Body of pancreas (tissue), 4 donors: ENCODE measurements around the gene SERINC3. TPM values are rescaled to one million over a fixed set of nuclear protein-coding genes. Genes with fewer than 3 reads are reported as not detected.

Source experiments
- ATAC-seq: fragments of 150-250 bp; one replicate; pipeline ENCODE4 v1.9.1; 2016
- DNase-seq, 4 donors: peaks; one replicate each; pipeline ENCODE4 v3.0.0-alpha.2; 2019
- H3K27ac ChIP-seq, 4 donors: fragments of 200-600 bp; sonication (generic); 1 replicate in 3 of 4; 2 replicates in 1 of 4; pipeline versions ENCODE4 v1.5.1 to v1.6.1; 2016 to 2019; ENCODE audit warnings: mild to moderate bottlenecking in 1 of 4, mixed read lengths in 1 of 4, moderate library complexity in 1 of 4
- H3K27me3 ChIP-seq, 2 donors: fragments of 200-600 bp; sonication (generic); one replicate each; pipeline ENCODE4 v1.6.0; 2016; ENCODE audit warnings: mild to moderate bottlenecking in 1 of 2
- H3K36me3 ChIP-seq, 2 donors: fragments of 200-600 bp; sonication (generic); replicated peaks in 1 of 2; 2 replicates each; pipeline ENCODE4 v1.5.1; 2016; ENCODE audit warnings: low read depth in 2 of 2; ENCODE audit not compliant: insufficient read depth in 1 of 2
- H3K4me1 ChIP-seq: fragments of 200-600 bp; sonication (generic); one replicate; pipeline ENCODE4 v1.6.0; 2016
- H3K4me3 ChIP-seq, 2 donors: fragments of 200-600 bp; sonication (generic); 1 replicate in 1 of 2; 2 replicates in 1 of 2; pipeline ENCODE4 v1.5.1; 2016 to 2019
- H3K9me3 ChIP-seq, 3 donors: fragments of 200-600 bp; sonication (generic); 1 replicate in 2 of 3; 2 replicates in 1 of 3; pipeline ENCODE4 v1.5.1; 2016
- POLR2A ChIP-seq, 3 donors: fragments of 450-650 bp; IDR thresholded peaks; one replicate each; pipeline ENCODE4 v1.6.1; 2016; ENCODE audit warnings: antibody characterized with exemption in 3 of 3, mild to moderate bottlenecking in 2 of 3
- WGBS, 2 donors: methylation state at CpG; one replicate each; pipeline ENCODE4 v1.1.5; 2017; 5-methylcytosine and 5-hydroxymethylcytosine counted together
- intact Hi-C: fragments of 100-400 bp; cut with DNase I; formaldehyde crosslinking; loops from one replicate; pipeline ENCODE4 v1.15.1; 2023
- total RNA-seq, 2 donors: library from RNA; depleted of rRNA; stranded (reverse); fragments of >200 nt; gene quantifications; one replicate each; pipeline ENCODE4 v1.1.0, GENCODE V29; 2016
- TF ChIP-seq, protein P1 (sequence below), 7 experiments: fragments of 450-650 bp in 4 of 7; fragments of 200-600 bp in 3 of 7; sonication (generic) in 3 of 7; IDR thresholded peaks; one replicate each; pipeline ENCODE4 v1.5.1; 2016 to 2019; ENCODE audit warnings: antibody characterized with exemption in 7 of 7

The SERINC3 gene
- total RNA-seq, 2 donors from 2014 or later = 28.3 to 36.3 TPM

GRCh38 chr20:44457016-44457415 is 64.9 kb downstream of the SERINC3 start:
- no peak for TF ChIP-seq POLR2A (IDR thresholded peaks at IDR 0.05)
- TF ChIP-seq, protein P1, sequence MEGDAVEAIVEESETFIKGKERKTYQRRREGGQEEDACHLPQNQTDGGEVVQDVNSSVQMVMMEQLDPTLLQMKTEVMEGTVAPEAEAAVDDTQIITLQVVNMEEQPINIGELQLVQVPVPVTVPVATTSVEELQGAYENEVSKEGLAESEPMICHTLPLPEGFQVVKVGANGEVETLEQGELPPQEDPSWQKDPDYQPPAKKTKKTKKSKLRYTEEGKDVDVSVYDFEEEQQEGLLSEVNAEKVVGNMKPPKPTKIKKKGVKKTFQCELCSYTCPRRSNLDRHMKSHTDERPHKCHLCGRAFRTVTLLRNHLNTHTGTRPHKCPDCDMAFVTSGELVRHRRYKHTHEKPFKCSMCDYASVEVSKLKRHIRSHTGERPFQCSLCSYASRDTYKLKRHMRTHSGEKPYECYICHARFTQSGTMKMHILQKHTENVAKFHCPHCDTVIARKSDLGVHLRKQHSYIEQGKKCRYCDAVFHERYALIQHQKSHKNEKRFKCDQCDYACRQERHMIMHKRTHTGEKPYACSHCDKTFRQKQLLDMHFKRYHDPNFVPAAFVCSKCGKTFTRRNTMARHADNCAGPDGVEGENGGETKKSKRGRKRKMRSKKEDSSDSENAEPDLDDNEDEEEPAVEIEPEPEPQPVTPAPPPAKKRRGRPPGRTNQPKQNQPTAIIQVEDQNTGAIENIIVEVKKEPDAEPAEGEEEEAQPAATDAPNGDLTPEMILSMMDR (IDR thresholded peaks at IDR 0.05) = no peak
- DNase-seq (no peak), ATAC-seq (no peak)
- Histone ChIP-seq H3K27ac (no peak overlapping the region), H3K27me3 (no peaks in the 10 kb centered on the region), H3K4me1 (peaks cover 13% of the 10 kb centered on the region), H3K9me3 (no peaks in the 10 kb centered on the region), H3K4me3 (no peak overlapping the region), H3K36me3 (no peaks in the 10 kb centered on the region)
- intact Hi-C loops = no loop called here
- 60 to 63% methylated on average over 6 of the region's 6 CpGs for WGBS, 2 donors

GRCh38 chr20:44456611-44457010 is 65.3 kb downstream of the SERINC3 start:
- no peaks in the 10 kb centered on the region for H3K27me3 ChIP-seq
- no peaks in the 10 kb centered on the region for H3K36me3 ChIP-seq
- H3K4me1 ChIP-seq = peaks cover 9% of the 10 kb centered on the region
- ATAC-seq = no peak
- DNase-seq = no peak
- H3K9me3 ChIP-seq = no peaks in the 10 kb centered on the region
- no peak overlapping the region for H3K4me3 ChIP-seq
- no peak overlapping the region for H3K27ac ChIP-seq
- intact Hi-C loops = no loop called here
- TF ChIP-seq, protein P1 (IDR thresholded peaks at IDR 0.05) = no peak
- no peak for TF ChIP-seq POLR2A (IDR thresholded peaks at IDR 0.05)
- WGBS, 2 donors = 82 to 93% methylated on average over 8 of the region's 8 CpGs

DNA sequence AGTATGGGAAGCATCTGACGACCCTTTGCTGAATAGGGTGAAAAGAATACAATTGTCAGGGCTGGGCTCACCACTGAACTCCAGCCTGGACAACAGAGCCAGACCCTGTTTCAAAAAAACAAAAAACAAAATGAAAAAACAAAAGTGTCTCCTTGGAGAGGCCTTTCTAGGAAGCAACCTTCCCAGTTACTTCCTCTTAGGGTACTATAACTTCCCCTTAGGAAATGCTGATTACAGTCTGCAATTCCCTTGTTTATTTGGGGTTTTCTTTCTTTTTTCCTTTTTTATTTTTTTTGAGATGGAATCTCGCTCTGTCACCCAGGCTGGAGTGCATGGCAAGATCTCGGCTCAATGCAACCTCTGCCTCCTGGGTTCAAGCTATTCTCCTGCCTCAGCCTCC is 66.7 kb downstream of the SERINC3 start:
- 62 to 67% methylated on average over 3 of the region's 3 CpGs for WGBS, 2 donors
- no peak for DNase-seq
- Histone ChIP-seq H3K27me3 (no peaks in the 10 kb centered on the region), H3K27ac (no peak overlapping the region), H3K9me3 (no peaks in the 10 kb centered on the region), H3K36me3 (no peaks in the 10 kb centered on the region), H3K4me1 (no peaks in the 10 kb centered on the region), H3K4me3 (no peak overlapping the region)
- TF ChIP-seq, protein P1 (IDR thresholded peaks at IDR 0.05) = no peak
- TF ChIP-seq POLR2A (IDR thresholded peaks at IDR 0.05) = no peak
- no peak for ATAC-seq
- intact Hi-C loops = no loop called here

DNA sequence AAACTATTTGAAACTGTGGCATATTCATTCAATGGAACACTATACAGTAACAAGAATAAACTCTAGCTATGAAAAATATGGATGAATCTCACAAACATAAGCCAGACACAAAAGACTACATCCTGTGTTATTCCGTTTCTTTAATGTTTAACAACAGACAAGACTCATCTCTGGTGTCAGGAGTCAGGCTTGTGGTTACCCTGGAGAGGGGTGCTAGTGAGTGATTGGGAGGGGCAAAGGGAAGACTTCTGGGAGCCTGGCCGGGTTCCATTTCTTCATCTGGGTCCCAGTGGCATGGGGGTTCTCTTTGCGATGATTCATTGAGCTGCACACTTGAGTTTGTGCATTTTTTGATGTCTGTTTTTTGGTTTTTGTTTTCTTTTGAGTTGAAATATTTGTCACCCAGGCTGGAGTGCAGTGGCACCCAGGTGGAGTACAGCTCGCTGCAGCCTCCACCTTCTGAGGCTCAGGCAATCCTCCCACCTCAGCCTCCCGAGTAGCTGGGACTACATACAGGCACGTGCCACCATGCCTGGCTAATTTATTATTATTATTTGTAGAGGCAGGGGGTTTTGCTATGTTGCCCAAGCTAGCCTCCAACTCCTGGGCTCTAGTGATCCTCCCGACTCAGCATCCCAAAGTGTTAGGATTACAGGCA is 67.4 kb downstream of the SERINC3 start:
- ATAC-seq (no peak), DNase-seq (no peak)
- Histone ChIP-seq H3K4me1 (no peaks in the 10 kb centered on the region), H3K27me3 (no peaks in the 10 kb centered on the region), H3K9me3 (no peaks in the 10 kb centered on the region), H3K36me3 (no peaks in the 10 kb centered on the region), H3K27ac (no peak overlapping the region), H3K4me3 (no peak overlapping the region)
- intact Hi-C loops = no loop called here
- WGBS, 2 donors = 79 to 88% methylated on average over 7 of the region's 7 CpGs
- TF ChIP-seq, protein P1 (IDR thresholded peaks at IDR 0.05) = no peak
- no peak for TF ChIP-seq POLR2A (IDR thresholded peaks at IDR 0.05)

GRCh38 chr20:44450903-44451450 is 70.9 kb downstream of the SERINC3 start:
- Histone ChIP-seq H3K27ac (no peak overlapping the region), H3K9me3 (no peaks in the 10 kb centered on the region), H3K36me3 (no peaks in the 10 kb centered on the region), H3K27me3 (no peaks in the 10 kb centered on the region), H3K4me3 (no peak overlapping the region), H3K4me1 (no peaks in the 10 kb centered on the region)
- ATAC-seq (no peak), DNase-seq (no peak)
- intact Hi-C loops = no loop called here
- TF ChIP-seq, protein P1 (IDR thresholded peaks at IDR 0.05) = no peak
- no peak for TF ChIP-seq POLR2A (IDR thresholded peaks at IDR 0.05)
- 78 to 83% methylated on average over 7 of the region's 7 CpGs for WGBS, 2 donors
